ENCODE measurements around the gene ELMO1.

The ELMO1 gene

DNA sequence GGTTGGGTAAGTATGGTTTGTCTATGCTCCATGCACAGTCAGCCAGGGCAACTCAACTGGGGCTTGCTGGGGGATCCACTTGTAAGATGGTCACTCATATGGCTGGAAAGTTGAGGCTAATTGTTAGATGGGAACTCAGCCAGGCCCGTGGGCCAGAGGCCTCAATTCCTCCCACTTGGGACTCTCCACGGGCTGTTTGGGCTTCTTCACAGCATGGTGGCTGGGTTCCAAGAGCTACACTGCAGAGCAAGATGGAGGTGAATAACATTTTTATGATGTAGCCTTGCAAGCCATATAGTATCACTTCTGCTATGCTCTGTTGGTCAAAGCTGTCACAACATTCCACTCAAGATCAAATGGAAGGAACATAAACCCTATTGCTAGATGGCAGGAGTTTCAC, 39.2 kb downstream of the ELMO1 start:
- H3K27ac ChIP-seq: no peak overlapping the region
- TF ChIP-seq, protein P1, sequence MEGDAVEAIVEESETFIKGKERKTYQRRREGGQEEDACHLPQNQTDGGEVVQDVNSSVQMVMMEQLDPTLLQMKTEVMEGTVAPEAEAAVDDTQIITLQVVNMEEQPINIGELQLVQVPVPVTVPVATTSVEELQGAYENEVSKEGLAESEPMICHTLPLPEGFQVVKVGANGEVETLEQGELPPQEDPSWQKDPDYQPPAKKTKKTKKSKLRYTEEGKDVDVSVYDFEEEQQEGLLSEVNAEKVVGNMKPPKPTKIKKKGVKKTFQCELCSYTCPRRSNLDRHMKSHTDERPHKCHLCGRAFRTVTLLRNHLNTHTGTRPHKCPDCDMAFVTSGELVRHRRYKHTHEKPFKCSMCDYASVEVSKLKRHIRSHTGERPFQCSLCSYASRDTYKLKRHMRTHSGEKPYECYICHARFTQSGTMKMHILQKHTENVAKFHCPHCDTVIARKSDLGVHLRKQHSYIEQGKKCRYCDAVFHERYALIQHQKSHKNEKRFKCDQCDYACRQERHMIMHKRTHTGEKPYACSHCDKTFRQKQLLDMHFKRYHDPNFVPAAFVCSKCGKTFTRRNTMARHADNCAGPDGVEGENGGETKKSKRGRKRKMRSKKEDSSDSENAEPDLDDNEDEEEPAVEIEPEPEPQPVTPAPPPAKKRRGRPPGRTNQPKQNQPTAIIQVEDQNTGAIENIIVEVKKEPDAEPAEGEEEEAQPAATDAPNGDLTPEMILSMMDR (IDR thresholded peaks at IDR 0.05): no peak

DNA sequence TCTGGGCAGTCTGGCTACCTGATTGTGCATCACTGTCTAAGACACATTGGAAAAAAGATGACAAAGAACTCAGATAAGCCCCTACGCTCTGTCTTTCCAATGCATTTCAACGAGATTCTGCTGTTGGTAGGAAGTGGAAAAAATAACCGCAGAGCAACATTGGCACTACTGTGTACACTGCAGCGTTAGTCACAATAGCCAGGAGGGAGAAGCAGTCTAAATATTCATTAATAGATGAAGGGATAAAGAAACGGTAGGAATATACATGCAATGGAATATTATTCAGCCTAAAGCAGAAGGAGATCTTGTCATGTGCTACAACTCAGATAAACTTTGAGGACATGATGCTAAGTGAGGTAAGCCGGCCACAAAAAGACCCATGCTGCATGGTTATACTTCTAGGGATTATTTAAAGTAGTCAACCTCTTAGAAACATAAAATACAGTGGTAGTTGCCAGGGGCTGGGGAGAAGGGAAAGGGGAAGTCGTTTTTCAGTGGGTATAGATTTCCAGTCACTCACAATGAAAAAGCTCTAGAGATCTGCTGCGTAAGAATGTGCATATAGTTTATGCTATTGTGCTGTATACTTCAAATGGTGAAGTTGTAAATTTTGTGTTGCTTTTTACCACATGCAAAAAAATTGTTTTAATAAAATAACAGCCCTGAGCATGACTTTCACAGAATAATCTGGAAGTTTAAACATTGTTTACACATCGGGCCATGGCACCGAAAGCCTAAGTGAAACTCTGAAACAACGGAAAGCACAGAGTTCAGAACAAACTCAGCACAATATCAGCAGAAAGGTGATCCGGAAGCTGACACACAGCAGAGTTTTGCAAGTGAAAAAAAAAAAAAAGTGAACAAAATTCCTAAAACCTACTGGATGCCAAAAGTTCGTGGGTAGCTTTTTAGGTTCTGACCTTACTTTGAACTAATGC, 40.1 kb downstream of the ELMO1 start:
- no peak overlapping the region for H3K27ac ChIP-seq
- TF ChIP-seq, protein P1 (IDR thresholded peaks at IDR 0.05): no peak
- no peak for TF ChIP-seq ZFX (IDR thresholded peaks at IDR 0.05; ENCODE audit: borderline replicate concordance)

DNA sequence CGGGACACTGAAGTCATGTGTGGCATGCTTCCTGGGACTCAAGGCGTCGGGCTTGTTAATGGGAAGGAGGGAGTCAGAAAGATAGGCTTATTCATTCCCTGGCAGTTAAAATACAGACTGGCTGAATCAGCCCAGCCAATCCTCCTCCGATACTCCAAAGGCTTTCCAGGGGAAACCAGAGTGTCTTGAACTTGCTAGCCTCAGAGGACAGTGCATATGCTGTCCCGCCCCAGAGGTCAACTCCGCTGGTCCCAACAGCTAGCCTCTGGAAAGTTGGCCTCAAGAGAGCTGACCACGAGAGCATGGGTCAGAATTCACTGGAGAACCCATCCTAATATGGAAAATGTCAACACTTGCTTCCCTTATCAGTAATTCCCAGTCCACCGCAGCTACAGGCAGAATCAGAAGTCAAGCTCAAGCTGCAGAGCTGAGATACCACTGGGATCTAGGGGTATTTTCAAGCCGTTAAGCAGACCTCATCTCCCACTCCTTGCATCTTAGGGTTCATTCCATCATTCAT, 43.0 kb downstream of the ELMO1 start:
- no peak overlapping the region for H3K27ac ChIP-seq
- TF ChIP-seq ZFX (IDR thresholded peaks at IDR 0.05; ENCODE audit: borderline replicate concordance): no peak
- TF ChIP-seq, protein P1 (IDR thresholded peaks at IDR 0.05): no peak

- TF ChIP-seq, protein P1 (IDR thresholded peaks at IDR 0.05): no peak
- TF ChIP-seq ZFX (IDR thresholded peaks at IDR 0.05; ENCODE audit: borderline replicate concordance): no peak
- no peak overlapping the region for H3K27ac ChIP-seq
These were observed 43.5 kb downstream of the ELMO1 start for GRCh38 chr7:37405128-37405527.

GRCh38 chr7:37399876-37400421, 48.7 kb downstream of the ELMO1 start:
- TF ChIP-seq, protein P1 (IDR thresholded peaks at IDR 0.05): no peak
- TF ChIP-seq ZFX (IDR thresholded peaks at IDR 0.05; ENCODE audit: borderline replicate concordance): no peak
- H3K27ac ChIP-seq: no peak overlapping the region

DNA sequence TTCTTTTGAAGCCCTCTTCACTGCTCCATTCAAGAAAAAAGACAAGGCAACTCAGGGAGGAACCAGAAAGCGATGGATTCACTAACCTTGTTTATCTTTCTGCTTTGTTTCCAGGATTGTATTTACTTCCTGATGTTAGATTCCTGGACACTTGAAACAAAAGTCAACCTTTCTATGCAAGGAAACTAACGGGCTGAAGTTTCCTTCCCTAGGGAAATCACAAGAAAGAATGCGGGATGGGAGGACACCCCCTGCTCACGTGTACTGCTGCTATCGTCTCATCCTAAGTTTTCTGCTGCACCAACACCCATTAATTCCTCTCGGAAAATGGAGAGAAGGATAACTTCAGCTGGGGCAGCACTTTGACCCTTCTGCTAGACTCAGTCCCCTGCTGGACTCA, 50.3 kb downstream of the ELMO1 start:
- H3K27ac ChIP-seq: no peak overlapping the region
- no peak for TF ChIP-seq ZFX (IDR thresholded peaks at IDR 0.05; ENCODE audit: borderline replicate concordance)
- TF ChIP-seq, protein P1 (IDR thresholded peaks at IDR 0.05): no peak

All from 22Rv1 (cell line).